GM12801 (cell line): ENCODE results near the gene KANK4.

ENCODE experiments used
- CTCF ChIP-seq: IDR thresholded peaks from one replicate; pipeline ENCODE4 v1.5.1; 2011; ENCODE audit warnings: control low read depth; ENCODE audit not compliant: insufficient read length; ENCODE audit errors: extremely low read depth

Gene KANK4

GRCh38 chr1:62198781-62199125 is 120.5 kb downstream of the KANK4 start:
- TF ChIP-seq CTCF, result no peak

- no peak for TF ChIP-seq CTCF
These were observed 121.0 kb downstream of the KANK4 start for GRCh38 chr1:62198069-62198780.

- TF ChIP-seq CTCF, result no peak
These were observed 123.0 kb downstream of the KANK4 start for GRCh38 chr1:62196086-62196690.

- no peak for TF ChIP-seq CTCF
These were observed 124.3 kb downstream of the KANK4 start, which contains the start of gene L1TD1 for GRCh38 chr1:62194651-62195544. L1TD1 (plus strand) TSS chr1:62194849; CDS start chr1:62206629, 11,780 bp downstream.

- TF ChIP-seq CTCF, result no peak
These were observed 131.1 kb downstream of the KANK4 start for GRCh38 chr1:62188111-62188510.

GRCh38 chr1:62187548-62187947 is 131.7 kb downstream of the KANK4 start:
- no peak for TF ChIP-seq CTCF
